GM12874 (cell line): Measurements from ENCODE around the gene TM2D3.

Experiments
- TF ChIP-seq, protein P1 (sequence below): IDR thresholded peaks from 2 replicates; pipeline ENCODE4 v1.5.1; 2011; ENCODE audit warnings: low read depth, mild to moderate bottlenecking, control low read depth, low read length, moderate library complexity; ENCODE audit not compliant: insufficient read depth

TM2D3 gene

DNA sequence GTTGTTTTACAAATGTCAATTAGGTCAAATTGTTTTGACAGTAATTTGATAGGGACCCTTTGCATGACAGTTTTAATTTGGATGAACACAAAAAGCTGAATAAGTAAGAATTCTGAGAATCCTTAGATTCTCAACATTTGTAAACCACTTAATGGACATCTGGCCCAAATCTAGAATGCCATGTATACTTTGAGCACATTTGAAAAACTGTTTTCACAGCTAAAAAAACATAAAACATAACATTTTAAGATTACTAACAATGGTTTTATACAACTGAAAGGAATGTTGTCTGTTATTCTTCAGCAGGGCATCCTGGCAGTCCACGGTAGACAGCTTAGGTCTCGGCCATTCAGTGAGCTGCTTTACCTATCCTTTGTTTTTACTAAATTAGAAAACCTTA is 34.5 kb upstream of the TM2D3 start:
- TF ChIP-seq, protein P1, sequence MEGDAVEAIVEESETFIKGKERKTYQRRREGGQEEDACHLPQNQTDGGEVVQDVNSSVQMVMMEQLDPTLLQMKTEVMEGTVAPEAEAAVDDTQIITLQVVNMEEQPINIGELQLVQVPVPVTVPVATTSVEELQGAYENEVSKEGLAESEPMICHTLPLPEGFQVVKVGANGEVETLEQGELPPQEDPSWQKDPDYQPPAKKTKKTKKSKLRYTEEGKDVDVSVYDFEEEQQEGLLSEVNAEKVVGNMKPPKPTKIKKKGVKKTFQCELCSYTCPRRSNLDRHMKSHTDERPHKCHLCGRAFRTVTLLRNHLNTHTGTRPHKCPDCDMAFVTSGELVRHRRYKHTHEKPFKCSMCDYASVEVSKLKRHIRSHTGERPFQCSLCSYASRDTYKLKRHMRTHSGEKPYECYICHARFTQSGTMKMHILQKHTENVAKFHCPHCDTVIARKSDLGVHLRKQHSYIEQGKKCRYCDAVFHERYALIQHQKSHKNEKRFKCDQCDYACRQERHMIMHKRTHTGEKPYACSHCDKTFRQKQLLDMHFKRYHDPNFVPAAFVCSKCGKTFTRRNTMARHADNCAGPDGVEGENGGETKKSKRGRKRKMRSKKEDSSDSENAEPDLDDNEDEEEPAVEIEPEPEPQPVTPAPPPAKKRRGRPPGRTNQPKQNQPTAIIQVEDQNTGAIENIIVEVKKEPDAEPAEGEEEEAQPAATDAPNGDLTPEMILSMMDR: no peak

DNA sequence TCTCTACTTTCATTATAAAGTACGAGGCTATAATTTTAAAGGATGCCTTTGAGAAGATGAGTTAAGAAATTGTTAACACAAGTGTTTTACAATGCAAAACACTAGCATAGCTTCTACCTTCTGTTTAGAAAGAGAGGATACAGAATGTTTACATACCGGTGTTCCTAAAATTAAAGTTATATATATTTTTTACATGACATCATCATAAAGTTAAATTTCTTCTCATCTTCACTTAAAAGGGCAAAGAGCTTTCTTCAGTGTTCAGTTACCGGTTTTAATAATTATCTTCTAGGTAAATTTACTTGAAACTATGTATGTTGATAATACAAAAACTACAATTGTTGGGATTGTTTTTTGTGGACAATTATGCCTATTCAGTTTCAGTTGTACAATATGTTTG is 32.7 kb upstream of the TM2D3 start:
- TF ChIP-seq, protein P1: no peak

DNA sequence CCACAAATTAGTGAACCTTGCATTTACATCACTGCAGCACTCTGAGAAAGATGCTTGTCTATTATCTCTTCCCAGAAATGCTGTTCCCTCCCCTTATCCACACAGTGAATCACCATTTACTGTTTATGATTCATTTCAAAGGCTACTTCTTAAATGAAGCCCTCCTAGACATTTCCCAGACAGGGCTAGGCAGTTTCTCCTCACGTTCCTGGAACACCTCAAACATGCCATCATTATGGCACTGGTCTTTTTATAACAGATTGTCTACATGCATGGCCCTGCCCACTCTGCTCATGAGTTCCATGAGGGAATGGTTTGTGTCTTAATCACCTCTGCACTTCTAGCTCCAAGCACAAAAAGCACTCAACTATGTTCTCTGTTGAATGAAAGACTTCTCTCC is 32.2 kb upstream of the TM2D3 start:
- TF ChIP-seq, protein P1: no peak

DNA sequence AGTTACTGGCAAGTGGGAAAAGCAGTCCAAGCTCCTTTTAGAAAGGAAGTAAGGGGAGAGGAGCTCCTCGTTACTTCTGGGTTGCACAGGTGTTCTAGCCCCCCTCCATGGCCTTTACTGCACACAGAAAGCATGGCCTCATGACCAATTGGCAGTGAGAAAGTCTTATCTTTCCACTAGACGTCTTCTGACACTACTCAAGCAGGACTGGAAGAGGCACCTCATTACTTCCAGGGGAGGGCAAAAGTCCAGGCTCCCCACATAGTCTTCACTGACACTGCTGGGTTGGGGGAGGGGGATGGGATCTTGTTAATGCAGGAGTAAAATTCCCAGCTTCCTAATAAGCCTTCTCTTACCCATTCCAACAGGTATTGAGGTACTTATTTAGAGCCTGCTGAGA is 27.6 kb upstream of the TM2D3 start:
- TF ChIP-seq, protein P1: no peak

DNA sequence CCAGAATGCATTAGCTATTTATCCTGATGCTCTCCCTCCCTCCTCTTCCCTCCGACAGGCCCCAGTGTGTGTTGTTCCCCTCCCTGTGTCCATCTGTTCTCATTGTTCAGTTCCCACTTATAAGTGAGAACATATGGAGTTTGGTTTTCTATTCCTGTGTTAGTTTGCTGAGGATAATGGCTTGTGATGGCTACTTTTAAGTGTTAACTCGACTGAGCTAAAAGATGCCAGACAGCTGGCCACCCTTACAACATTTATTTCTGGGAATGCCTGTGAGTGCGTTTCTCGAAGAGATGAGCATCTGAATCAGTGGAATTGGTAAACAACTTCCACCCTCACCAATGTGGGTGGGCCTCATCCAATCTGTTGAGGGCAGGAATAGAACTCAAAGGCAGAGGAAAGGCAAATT is 24.7 kb upstream of the TM2D3 start:
- TF ChIP-seq, protein P1: no peak

DNA sequence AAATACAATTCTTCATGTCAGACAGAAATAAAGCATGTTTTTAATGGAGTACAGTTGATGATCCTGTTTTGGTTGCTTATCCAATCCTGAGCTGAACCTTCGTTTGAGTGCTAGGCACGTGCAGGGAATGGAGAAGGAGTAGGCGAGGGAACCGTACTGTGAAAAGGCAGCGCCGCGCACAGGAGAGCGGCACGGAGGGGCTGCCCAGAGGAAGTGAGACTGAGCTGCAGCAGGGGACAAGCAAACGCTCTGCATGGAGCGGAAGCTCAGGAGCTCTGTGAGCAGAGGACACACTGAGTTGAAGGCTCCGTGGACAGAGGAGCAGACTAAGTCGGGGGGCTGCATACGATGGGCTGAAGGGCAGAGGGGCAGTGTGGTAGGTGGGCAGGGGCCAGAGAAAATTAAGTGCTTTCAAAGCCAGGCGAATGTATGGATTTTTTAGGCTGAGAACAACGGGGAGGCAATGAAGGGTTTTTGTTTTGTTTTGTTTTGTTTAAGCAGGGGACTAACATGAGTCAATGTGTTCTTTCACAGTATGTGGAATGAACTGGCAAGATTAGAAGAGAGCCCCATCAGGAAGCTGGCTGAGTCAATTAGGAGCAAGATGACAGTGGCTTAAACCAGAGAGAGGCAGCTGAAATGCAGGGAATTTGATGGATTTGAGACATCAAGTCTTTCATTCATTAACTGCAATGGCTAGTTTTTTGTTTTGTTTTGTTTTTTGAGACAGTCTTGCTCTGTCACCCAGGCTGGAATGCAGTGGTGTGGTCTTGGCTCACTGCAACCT is 23.8 kb upstream of the TM2D3 start:
- TF ChIP-seq, protein P1: no peak

- TF ChIP-seq, protein P1: no peak
Measured at GRCh38 chr15:101675015-101675414, 22.8 kb upstream of the TM2D3 start.
